ENCODE data around the gene GRAMD1C.

DNA sequence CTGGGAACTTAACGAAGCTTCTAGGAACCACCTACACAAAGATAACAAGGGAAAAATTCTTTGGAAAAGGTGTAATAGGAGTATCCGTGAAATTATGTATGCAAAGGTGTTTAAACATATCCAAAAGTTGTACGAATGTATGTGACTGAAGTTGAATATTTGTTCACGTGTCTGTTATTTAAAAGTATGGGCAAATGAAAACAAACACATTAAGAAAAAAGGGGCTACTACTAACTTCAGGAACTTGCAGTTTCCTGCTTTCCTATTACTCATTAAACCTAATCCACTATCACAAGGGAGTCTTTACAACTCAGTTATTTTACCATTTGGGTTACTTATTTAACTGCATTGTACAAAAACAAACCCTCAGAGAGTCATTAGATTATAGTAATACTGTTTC is 33.9 kb upstream of the GRAMD1C start:
- TF ChIP-seq RFX5 (IDR thresholded peaks at IDR 0.05) (no peak), POLR2A (IDR thresholded peaks at IDR 0.05; ENCODE audit: low read length) (no peak), SREBF2 (IDR thresholded peaks at IDR 0.05) (no peak), RAD21 (conservative IDR thresholded peaks at IDR 0.05 in 1 of 2, IDR thresholded peaks at IDR 0.05 in 1 of 2) (no peak), POLR2AphosphoS2 (conservative IDR thresholded peaks at IDR 0.05; ENCODE audit: low read length) (no peak), KDM1A (IDR thresholded peaks at IDR 0.05; ENCODE audit: low read depth) (no peak), CEBPB (IDR thresholded peaks at IDR 0.05) (no peak)
- TF ChIP-seq, protein P1, sequence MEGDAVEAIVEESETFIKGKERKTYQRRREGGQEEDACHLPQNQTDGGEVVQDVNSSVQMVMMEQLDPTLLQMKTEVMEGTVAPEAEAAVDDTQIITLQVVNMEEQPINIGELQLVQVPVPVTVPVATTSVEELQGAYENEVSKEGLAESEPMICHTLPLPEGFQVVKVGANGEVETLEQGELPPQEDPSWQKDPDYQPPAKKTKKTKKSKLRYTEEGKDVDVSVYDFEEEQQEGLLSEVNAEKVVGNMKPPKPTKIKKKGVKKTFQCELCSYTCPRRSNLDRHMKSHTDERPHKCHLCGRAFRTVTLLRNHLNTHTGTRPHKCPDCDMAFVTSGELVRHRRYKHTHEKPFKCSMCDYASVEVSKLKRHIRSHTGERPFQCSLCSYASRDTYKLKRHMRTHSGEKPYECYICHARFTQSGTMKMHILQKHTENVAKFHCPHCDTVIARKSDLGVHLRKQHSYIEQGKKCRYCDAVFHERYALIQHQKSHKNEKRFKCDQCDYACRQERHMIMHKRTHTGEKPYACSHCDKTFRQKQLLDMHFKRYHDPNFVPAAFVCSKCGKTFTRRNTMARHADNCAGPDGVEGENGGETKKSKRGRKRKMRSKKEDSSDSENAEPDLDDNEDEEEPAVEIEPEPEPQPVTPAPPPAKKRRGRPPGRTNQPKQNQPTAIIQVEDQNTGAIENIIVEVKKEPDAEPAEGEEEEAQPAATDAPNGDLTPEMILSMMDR (IDR thresholded peaks at IDR 0.05): no peak
- TF ChIP-seq, protein P2, sequence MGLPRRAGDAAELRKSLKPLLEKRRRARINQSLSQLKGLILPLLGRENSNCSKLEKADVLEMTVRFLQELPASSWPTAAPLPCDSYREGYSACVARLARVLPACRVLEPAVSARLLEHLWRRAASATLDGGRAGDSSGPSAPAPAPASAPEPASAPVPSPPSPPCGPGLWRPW (IDR thresholded peaks at IDR 0.05): no peak
- TF ChIP-seq, protein P3, sequence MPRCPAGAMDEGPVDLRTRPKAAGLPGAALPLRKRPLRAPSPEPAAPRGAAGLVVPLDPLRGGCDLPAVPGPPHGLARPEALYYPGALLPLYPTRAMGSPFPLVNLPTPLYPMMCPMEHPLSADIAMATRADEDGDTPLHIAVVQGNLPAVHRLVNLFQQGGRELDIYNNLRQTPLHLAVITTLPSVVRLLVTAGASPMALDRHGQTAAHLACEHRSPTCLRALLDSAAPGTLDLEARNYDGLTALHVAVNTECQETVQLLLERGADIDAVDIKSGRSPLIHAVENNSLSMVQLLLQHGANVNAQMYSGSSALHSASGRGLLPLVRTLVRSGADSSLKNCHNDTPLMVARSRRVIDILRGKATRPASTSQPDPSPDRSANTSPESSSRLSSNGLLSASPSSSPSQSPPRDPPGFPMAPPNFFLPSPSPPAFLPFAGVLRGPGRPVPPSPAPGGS (IDR thresholded peaks at IDR 0.05): no peak
